Stimulated activated CD8-positive, alpha-beta memory T cell treated with anti-CD3 and anti-CD28 coated beads, Interleukin-15, amount 100 ng/mL, for 1 hour (primary cell): ENCODE data around the gene TPPP.
"Not testable (repeated sequence)": the region's sequence is repeated elsewhere in the genome, so short reads cannot be mapped to it uniquely, and the experiment has no call there.

Experiments used
- DNase-seq: peaks from one replicate; pipeline ENCODE4 v3.0.0-alpha.2; 2020; ENCODE audit warnings: low read depth

Gene TPPP

GRCh38 chr5:692529-693041 lies 567 bp downstream of the TPPP start:
- DNase-seq, result not testable (repeated sequence)

GRCh38 chr5:691817-692528 lies 1.2 kb downstream of the TPPP start:
- DNase-seq, result no peak

- not testable (repeated sequence) for DNase-seq
These were observed 2.1 kb downstream of the TPPP start for GRCh38 chr5:691049-691448.

- not testable (repeated sequence) for DNase-seq
These were observed 2.9 kb downstream of the TPPP start for GRCh38 chr5:690293-690692.

GRCh38 chr5:688348-689010 lies 4.7 kb downstream of the TPPP start:
- DNase-seq, result not testable (repeated sequence)

GRCh38 chr5:686936-687335 lies 6.2 kb downstream of the TPPP start:
- not testable (repeated sequence) for DNase-seq

GRCh38 chr5:686172-686523 lies 7.0 kb downstream of the TPPP start:
- DNase-seq, result not testable (repeated sequence)

GRCh38 chr5:685262-686171 lies 7.6 kb downstream of the TPPP start:
- DNase-seq, result no peak

- DNase-seq, result no peak
These were observed 8.4 kb downstream of the TPPP start for GRCh38 chr5:684751-685216.

GRCh38 chr5:683551-684481 lies 9.3 kb downstream of the TPPP start:
- no peak for DNase-seq

- not testable (repeated sequence) for DNase-seq
These were observed 10.3 kb downstream of the TPPP start for GRCh38 chr5:682651-683358.

- not testable (repeated sequence) for DNase-seq
These were observed 10.9 kb downstream of the TPPP start for GRCh38 chr5:682216-682615.

GRCh38 chr5:681317-682191 lies 11.6 kb downstream of the TPPP start:
- not testable (repeated sequence) for DNase-seq

GRCh38 chr5:680836-681235 lies 12.3 kb downstream of the TPPP start:
- DNase-seq, result not testable (repeated sequence)

GRCh38 chr5:680118-680795 lies 12.9 kb downstream of the TPPP start:
- DNase-seq, result not testable (repeated sequence)

GRCh38 chr5:679166-679895 lies 13.8 kb downstream of the TPPP start:
- DNase-seq, result not testable (repeated sequence)

GRCh38 chr5:678521-678920 lies 14.6 kb downstream of the TPPP start:
- DNase-seq, result not testable (repeated sequence)
